Upper lobe of left lung (tissue), 6 donors: ENCODE data around the gene CCM2L. TPM values are rescaled to one million over a fixed set of nuclear protein-coding genes. Genes with fewer than 3 reads are reported as not detected.

Experiments used
- ATAC-seq, 2 donors: fragments of 200-7000 bp; cut with Tn5 transposase; one replicate each; pipeline ENCODE4 v1.9.1; 2022; ENCODE audit warnings: mild to moderate bottlenecking in 2 of 2, moderate library complexity in 2 of 2; ENCODE audit not compliant: low FRiP score in 2 of 2
- DNase-seq, 2 donors: peaks; one replicate each; pipeline ENCODE4 v3.0.0-alpha.2; 2019 to 2020
- H3K27ac ChIP-seq, 4 donors: fragments of 200-600 bp; sonication (generic); one replicate each; pipeline ENCODE4 v1.5.1; 2016 to 2019
- H3K27me3 ChIP-seq, 4 donors: fragments of 200-600 bp; sonication (generic); one replicate each; pipeline ENCODE4 v1.5.1; 2017 to 2019
- H3K36me3 ChIP-seq, 4 donors: fragments of 200-600 bp; sonication (generic); one replicate each; pipeline ENCODE4 v1.5.1; 2016 to 2019
- H3K4me1 ChIP-seq, 4 donors: fragments of 200-600 bp; sonication (generic); one replicate each; pipeline ENCODE4 v1.5.1; 2018 to 2019
- H3K4me3 ChIP-seq, 4 donors: fragments of 200-600 bp; sonication (generic); one replicate each; pipeline ENCODE4 v1.5.1; 2017 to 2019; ENCODE audit warnings: mild to moderate bottlenecking in 2 of 4, moderate library complexity in 1 of 4
- H3K9me3 ChIP-seq, 4 donors: fragments of 200-600 bp; sonication (generic); one replicate each; pipeline ENCODE4 v1.5.1; 2018 to 2019
- CTCF ChIP-seq, 6 experiments: fragments of 450-650 bp in 4 of 6; fragments of 200-600 bp in 2 of 6; sonication (generic) in 2 of 6; IDR thresholded peaks; one replicate each; pipeline ENCODE4 v1.5.1; 2016 to 2019; ENCODE audit warnings: antibody characterized with exemption in 6 of 6
- EP300 ChIP-seq, 4 donors: sonication (generic); formaldehyde crosslinking; IDR thresholded peaks; one replicate each; pipeline ENCODE4 v1.5.1; 2017; ENCODE audit warnings: antibody characterized with exemption in 4 of 4, control low read depth in 2 of 4
- POLR2A ChIP-seq, 4 donors: fragments of 450-650 bp; IDR thresholded peaks; one replicate each; pipeline ENCODE4 v1.5.1; 2016 to 2017; ENCODE audit warnings: antibody characterized with exemption in 4 of 4, mild to moderate bottlenecking in 2 of 4
- POLR2AphosphoS5 ChIP-seq, 2 donors: sonication (generic); formaldehyde crosslinking; IDR thresholded peaks; one replicate each; pipeline ENCODE4 v1.5.1; 2017; ENCODE audit warnings: antibody characterized with exemption in 2 of 2
- WGBS, 2 donors: methylation state at CpG; one replicate each; pipeline ENCODE4 v1.1.5; 2017 to 2018; 5-methylcytosine and 5-hydroxymethylcytosine counted together
- total RNA-seq, 6 donors: library from RNA; depleted of rRNA in 4 of 6; stranded (reverse); fragments of >200 nt in 4 of 6; gene quantifications; one replicate each; pipeline versions ENCODE4 v1.1.0 to v1.2.1, GENCODE V29; 2016 to 2021
- donor health status: DM: no; HTN: no; CAD: no; lungs with moderate emphysema.
- donor health status: DM: no; HTN: yes; CAD: no; lungs with severe emphysema.

Gene CCM2L
- total RNA-seq, 6 donors from 2014 or later: 4.2 to 29.2 (median 8.3) TPM

- 63 to 84% methylated on average over 2 of the region's 2 CpGs for WGBS, 2 donors
- Histone ChIP-seq H3K36me3 (no peaks in the 10 kb centered on the region), H3K27me3 (no peaks in the 10 kb centered on the region), H3K9me3 (no peaks in the 10 kb centered on the region), H3K4me3 (no peak overlapping the region), H3K27ac (no peak overlapping the region), H3K4me1 (peaks cover 7 to 11% (median 9%) of the 10 kb centered on the region in 4 donors)
- DNase-seq (no peak), ATAC-seq (no peak)
- TF ChIP-seq POLR2A (IDR thresholded peaks at IDR 0.05) (no peak), POLR2AphosphoS5 (IDR thresholded peaks at IDR 0.05) (no peak), EP300 (IDR thresholded peaks at IDR 0.05) (no peak), CTCF (IDR thresholded peaks at IDR 0.05) (no peak)
These were observed 6.9 kb upstream of the CCM2L start for GRCh38 chr20:32003325-32003724.

GRCh38 chr20:32004963-32005362 lies 5.3 kb upstream of the CCM2L start:
- H3K27ac ChIP-seq: no peak overlapping the region
- peaks cover 11 to 23% (median 18%) of the 10 kb centered on the region in 4 donors for H3K4me1 ChIP-seq
- ATAC-seq: no peak
- H3K4me3 ChIP-seq: no peak overlapping the region
- no peaks in the 10 kb centered on the region for H3K27me3 ChIP-seq
- TF ChIP-seq POLR2AphosphoS5 (IDR thresholded peaks at IDR 0.05): no peak
- TF ChIP-seq EP300 (IDR thresholded peaks at IDR 0.05): no peak
- TF ChIP-seq POLR2A (IDR thresholded peaks at IDR 0.05): no peak
- no peak for TF ChIP-seq CTCF (IDR thresholded peaks at IDR 0.05)
- no peak for DNase-seq
- H3K36me3 ChIP-seq: no peaks in the 10 kb centered on the region
- no peaks in the 10 kb centered on the region for H3K9me3 ChIP-seq

DNA sequence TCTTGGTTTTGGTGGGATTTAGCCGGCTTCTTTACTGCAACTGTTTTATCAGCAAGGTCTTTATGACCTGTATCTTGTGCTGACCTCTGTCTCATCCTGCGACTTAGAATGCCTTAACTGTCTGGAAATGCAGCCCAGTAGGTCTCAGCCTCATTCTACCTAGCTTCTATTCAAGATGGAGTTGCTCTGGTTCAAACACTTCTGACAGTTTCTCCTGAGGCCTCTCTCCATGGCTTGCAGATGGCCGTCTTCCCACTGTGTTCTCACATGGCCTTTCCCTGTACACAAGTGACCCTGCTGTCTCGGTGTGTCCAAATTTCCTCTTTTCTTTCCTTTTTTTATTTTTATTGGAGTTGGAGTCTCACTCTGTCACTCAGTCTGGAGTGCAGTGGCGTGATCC lies 4.2 kb upstream of the CCM2L start:
- WGBS, 2 donors: 85 to 88% methylated on average over 5 of the region's 5 CpGs

GRCh38 chr20:32006841-32007786 lies 3.1 kb upstream of the CCM2L start:
- Histone ChIP-seq H3K27me3 (no peaks in the 10 kb centered on the region), H3K4me1 (peaks cover 11 to 24% (median 18%) of the 10 kb centered on the region in 4 donors), H3K27ac (peak overlapping the region; percentile 10 to 77 (median 46)), H3K36me3 (no peaks in the 10 kb centered on the region), H3K4me3 (no peak overlapping the region), H3K9me3 (no peaks in the 10 kb centered on the region)
- no peak for ATAC-seq
- 56% methylated on average over 8 of the region's 8 CpGs for WGBS, 2 donors
- DNase-seq: no peak
- TF ChIP-seq POLR2AphosphoS5 (IDR thresholded peaks at IDR 0.05) (no peak), CTCF (IDR thresholded peaks at IDR 0.05) (no peak), EP300 (IDR thresholded peaks at IDR 0.05) (no peak), POLR2A (IDR thresholded peaks at IDR 0.05) (no peak)

More for the DNA sequence above, 4.2 kb upstream of the CCM2L start:
- no peaks in the 10 kb centered on the region for H3K27me3 ChIP-seq
- peak overlapping the region in 2 of 4 donors; percentile 57 to 77 for H3K27ac ChIP-seq
- no peak overlapping the region for H3K4me3 ChIP-seq
- TF ChIP-seq CTCF (IDR thresholded peaks at IDR 0.05) (no peak), EP300 (IDR thresholded peaks at IDR 0.05) (no peak), POLR2A (IDR thresholded peaks at IDR 0.05) (no peak), POLR2AphosphoS5 (IDR thresholded peaks at IDR 0.05) (no peak)
- no peak for DNase-seq
- no peaks in the 10 kb centered on the region for H3K9me3 ChIP-seq
- peaks cover 11 to 24% (median 18%) of the 10 kb centered on the region in 4 donors for H3K4me1 ChIP-seq
- H3K36me3 ChIP-seq: no peaks in the 10 kb centered on the region
- ATAC-seq: no peak
